ENCODE results near the gene PDIA6.

DNA sequence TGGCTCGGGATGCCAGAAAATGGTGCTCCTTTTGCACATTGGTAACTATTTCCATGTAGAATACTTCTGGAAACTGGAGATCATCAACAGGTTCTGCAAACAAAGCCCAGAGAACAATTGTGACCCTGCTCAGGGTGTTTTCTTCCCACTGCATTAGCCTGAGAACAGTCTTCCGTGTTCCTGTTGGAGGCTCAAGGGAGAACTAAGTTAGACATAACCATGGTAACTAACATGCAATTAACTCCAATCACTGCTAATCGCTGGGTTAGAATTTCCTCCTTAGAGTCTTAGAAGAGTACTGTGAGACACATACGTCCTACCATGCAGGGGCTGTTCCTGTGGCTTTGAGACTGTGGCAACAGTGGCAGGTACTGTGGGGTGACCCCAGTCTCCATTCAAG, 36.0 kb upstream of the PDIA6 start:
- TF ChIP-seq TAF1 (IDR thresholded peaks at IDR 0.05; ENCODE audit: low read depth, low read length) (no peak), POLR2A (IDR thresholded peaks at IDR 0.05; ENCODE audit: low read depth, low read length) (no peak), PAX5 (IDR thresholded peaks at IDR 0.05; ENCODE audit: insufficient read depth, low read length, severe bottlenecking) (no peak), POLR2AphosphoS5 (IDR thresholded peaks at IDR 0.05; ENCODE audit: low read depth, low read length) (no peak), SPI1 (IDR thresholded peaks at IDR 0.05; ENCODE audit: low read depth, low read length) (no peak), POU2F2 (IDR thresholded peaks at IDR 0.05; ENCODE audit: low read depth, low read length) (no peak)

Measured in GM12891 (cell line).